K562 (cell line): ENCODE data around the gene PRKAG2. TPM values are rescaled to one million over a fixed set of nuclear protein-coding genes. Genes with fewer than 3 reads are reported as not detected.

Source experiments
- ATAC-seq: fragments of 200-7000 bp; cut with Tn5 transposase; 3 replicates; pipeline ENCODE4 v1.9.1; 2020; ENCODE audit warnings: moderate library complexity
- BruUV-seq: library from RNA; stranded (reverse); fragments of 400-500 nt; replicated peaks from 2 replicates; lab custom pipeline; 2021; lab: Mats Ljungman, UMichigan
- CTCF ChIA-PET: fragments of 300-600 bp; formaldehyde crosslinking; extraction: SDS; loops from one replicate; lab custom pipeline; 2021; ENCODE audit warnings: low intra/inter-chr PET ratio; lab: Yijun Ruan, JAX
- POLR2A ChIA-PET: fragments of 300-600, 350-650 bp; sonication (Branson Sonifier 250); formaldehyde crosslinking; extraction: SDS; loops from one replicate; lab custom pipeline; 2021; ENCODE audit warnings: antibody characterized with exemption, inconsistent platforms; lab: Yijun Ruan, JAX
- DNase-seq, 4 experiments: peaks; one replicate each; pipeline versions ENCODE4 v3.0.0 to v3.0.0-alpha.2; 2011 to 2018; ENCODE audit warnings: low spot score in 3 of 4, mixed read lengths in 3 of 4; ENCODE audit errors: extremely low read depth in 1 of 4
- FAIRE-seq: peaks from 2 replicates; lab custom pipeline; 2011; peaks lifted over from hg19 to GRCh38; lab: Jason Lieb, UNC
- H2AFZ ChIP-seq: 2 replicates; pipeline ENCODE4 v1.6.0; 2011; ENCODE audit warnings: low read depth, low read length, control low read depth, inconsistent platforms
- H3K27ac ChIP-seq: fragments of 200-600 bp; 3 replicates; pipeline ENCODE4 v1.8.0; 2011; ENCODE audit warnings: low read depth, mild to moderate bottlenecking, control low read depth, inconsistent platforms, low read length, moderate library complexity, mixed read lengths; ENCODE audit errors: extremely low read depth
- H3K27me3 ChIP-seq, 2 experiments: fragments of 300-600 bp in 1 of 2; 2 replicates in 1 of 2; 3 replicates in 1 of 2; pipeline versions ENCODE4 v1.6.0 to v1.8.0; 2011; ENCODE audit warnings: inconsistent platforms in 2 of 2, low read length in 2 of 2, mild to moderate bottlenecking in 1 of 2, mixed read lengths in 1 of 2, moderate library complexity in 1 of 2; ENCODE audit not compliant: control insufficient read depth in 2 of 2, insufficient read depth in 2 of 2
- H3K36me3 ChIP-seq: fragments of 300-600 bp; 3 replicates; pipeline ENCODE4 v1.8.0; 2011; ENCODE audit warnings: mild to moderate bottlenecking, low read length, inconsistent platforms; ENCODE audit not compliant: control insufficient read depth, insufficient read depth
- H3K4me1 ChIP-seq, 2 experiments: fragments of 200-600 bp in 1 of 2; replicated peaks in 1 of 2; 2 replicates in 1 of 2; 3 replicates in 1 of 2; pipeline versions ENCODE4 v1.5.1 to v1.8.0; 2011; ENCODE audit warnings: inconsistent platforms in 2 of 2, low read length in 2 of 2, mild to moderate bottlenecking in 1 of 2, mixed read lengths in 1 of 2, moderate library complexity in 1 of 2; ENCODE audit not compliant: control insufficient read depth in 2 of 2, insufficient read depth in 2 of 2
- H3K4me2 ChIP-seq: 2 replicates; pipeline ENCODE4 v1.6.1; 2011; ENCODE audit warnings: low read length, control low read depth, inconsistent platforms, mixed read lengths; ENCODE audit not compliant: insufficient read depth
- H3K4me3 ChIP-seq: fragments of 200-600 bp; sonication (generic), shearing (Covaris generic); 2 replicates; pipeline ENCODE4 v1.5.1; 2016; ENCODE audit warnings: control low read depth, inconsistent platforms
- H3K79me2 ChIP-seq: fragments of 200-600 bp; 3 replicates; pipeline ENCODE4 v1.8.0; 2011; ENCODE audit warnings: low read length, inconsistent platforms; ENCODE audit not compliant: control insufficient read depth, insufficient read depth
- H3K9ac ChIP-seq, 2 experiments: 2 replicates each; pipeline versions ENCODE4 v1.6.0 to v1.6.1; 2011; ENCODE audit warnings: low read depth in 2 of 2, low read length in 2 of 2, control low read depth in 1 of 2, inconsistent platforms in 1 of 2, mild to moderate bottlenecking in 1 of 2, mixed read lengths in 1 of 2; ENCODE audit not compliant: insufficient read depth in 1 of 2
- H3K9me1 ChIP-seq: one replicate; pipeline ENCODE4 v1.6.0; 2011; ENCODE audit warnings: inconsistent platforms, mild to moderate bottlenecking, low read length, moderate library complexity; ENCODE audit not compliant: control insufficient read depth, insufficient read depth
- H3K9me3 ChIP-seq: replicated peaks from 2 replicates; pipeline ENCODE4 v1.5.1; 2011; ENCODE audit warnings: low read depth, low read length, inconsistent platforms; ENCODE audit not compliant: control insufficient read depth, insufficient read depth
- H4K20me1 ChIP-seq: replicated peaks from 2 replicates; pipeline ENCODE4 v1.6.1; 2011; ENCODE audit warnings: low read length, inconsistent platforms, mixed read lengths; ENCODE audit not compliant: control insufficient read depth, insufficient read depth
- ARID3A ChIP-seq: IDR thresholded peaks from 2 replicates; pipeline ENCODE4 v1.6.1; 2012; ENCODE audit warnings: low read depth, low read length, improper control_type of control experiment, borderline replicate concordance
- COPS2 ChIP-seq: fragments of 450-650 bp; conservative IDR thresholded peaks from 2 replicates; pipeline ENCODE4 v1.6.1; 2016; ENCODE audit warnings: mild to moderate bottlenecking, moderate library complexity
- DNMT1 ChIP-seq: fragments of 450-650 bp; IDR thresholded peaks from 2 replicates; pipeline ENCODE4 v1.6.1; 2016; ENCODE audit warnings: antibody characterized with exemption, mild to moderate bottlenecking
- ELF4 ChIP-seq: fragments of 450-650 bp; formaldehyde crosslinking; IDR thresholded peaks from 2 replicates; pipeline ENCODE4 v1.4.0; 2022; ENCODE audit warnings: missing genetic modification characterization
- NCOA2 ChIP-seq, 2 experiments: fragments of 450-650 bp; IDR thresholded peaks; 2 replicates each; pipeline ENCODE4 v1.6.1; 2018; ENCODE audit warnings: mild to moderate bottlenecking in 2 of 2, moderate library complexity in 1 of 2; ENCODE audit not compliant: partially characterized antibody in 2 of 2
- PATZ1 ChIP-seq: fragments of 250-450 bp; sonication (Bioruptor Pico); IDR thresholded peaks from 2 replicates; pipeline ENCODE4 v1.5.0; 2020; ENCODE audit warnings: mild to moderate bottlenecking, borderline replicate concordance
- PHF8 ChIP-seq: fragments of 200-600 bp; sonication (generic); IDR thresholded peaks from 2 replicates; pipeline ENCODE4 v1.6.1; 2012; ENCODE audit warnings: mixed run types, mild to moderate bottlenecking, inconsistent platforms, low read length, moderate library complexity, borderline replicate concordance
- PTBP1 ChIP-seq: fragments of 200-400 bp; formaldehyde crosslinking; IDR thresholded peaks from 2 replicates; pipeline ENCODE4 v1.6.1; 2017; ENCODE audit warnings: low read depth, low read length
- SMARCC2 ChIP-seq: fragments of 450-650 bp; IDR thresholded peaks from 2 replicates; pipeline ENCODE4 v1.6.1; 2017; ENCODE audit warnings: antibody characterized with exemption, moderate library complexity, mild to moderate bottlenecking, low read depth
- TAF15 ChIP-seq: fragments of 200-400 bp; formaldehyde crosslinking; IDR thresholded peaks from 2 replicates; pipeline ENCODE4 v1.6.1; 2017; ENCODE audit warnings: mild to moderate bottlenecking, low read depth, low read length, moderate library complexity
- TCF3 ChIP-seq: sonication (generic); formaldehyde crosslinking; IDR thresholded peaks from 2 replicates; pipeline ENCODE4 v1.4.0; 2020; ENCODE audit warnings: mild to moderate bottlenecking, missing genetic modification reagents
- THRB ChIP-seq: fragments of 450-650 bp; formaldehyde crosslinking; conservative IDR thresholded peaks from 2 replicates; pipeline ENCODE4 v1.4.0; 2022; ENCODE audit warnings: mild to moderate bottlenecking, missing genetic modification characterization
- ZNF282 ChIP-seq: sonication (generic); formaldehyde crosslinking; IDR thresholded peaks from 2 replicates; pipeline ENCODE4 v1.8.1; 2023; ENCODE audit warnings: missing genetic modification reagents
- WGBS: fragments of 100-300 bp; shearing (Covaris generic); methylation state at CpG from one replicate; pipeline ENCODE4 v1.1.6; 2016; ENCODE audit warnings: low coverage, mixed read lengths; ENCODE audit not compliant: insufficient coverage; ENCODE audit errors: missing lambda C conversion rate; 5-methylcytosine and 5-hydroxymethylcytosine counted together
- in situ Hi-C: fragments of 300-500 bp; cut with MboI; formaldehyde crosslinking; loops from 4 replicates; pipeline ENCODE4 v1.15.0; 2018; ENCODE audit warnings: inconsistent platforms, mixed read lengths
- intact Hi-C: fragments of 100-400 bp; cut with micrococcal nuclease; formaldehyde crosslinking; loops from 2 replicates; pipeline ENCODE4 v1.14.2; 2022
- polyA plus RNA-seq, 8 experiments: library from polyadenylated mRNA; depleted of rRNA in 4 of 8; stranded (reverse) in 5 of 8; unstranded in 3 of 8; fragments of >200 nt; fragmentation: Nextera tagmentation in 2 of 8; fragmentation: Illumina TruSeq in 1 of 8; extraction: Ambion mirVana in 2 of 8; extraction: Trizol in 1 of 8; gene quantifications; 2 replicates each; pipeline versions ENCODE4 v1.2.1 to v1.2.3, GENCODE V29; 2011 to 2014; ENCODE audit warnings: inconsistent platforms in 1 of 8, missing spikeins in 1 of 8
- total RNA-seq, 7 experiments: library from RNA; depleted of rRNA in 6 of 7; stranded (reverse); fragments of >200 nt in 6 of 7; fragmentation: Illumina TruSeq in 2 of 7; extraction: Trizol in 2 of 7; gene quantifications; 2 replicates each; pipeline versions ENCODE4 v1.2.1 to v1.2.3, GENCODE V29; 2011 to 2021; ENCODE audit warnings: low replicate concordance in 1 of 7

PRKAG2 gene
- total and polyA plus RNA-seq, 9 of the 15 experiments (the other 6 are each of a cell fraction or from before 2014, with no cell fraction given), result 0.99 to 5.6 (median 3.3) TPM

- no peak for TF ChIP-seq NCOA2 (IDR thresholded peaks at IDR 0.05; ENCODE audit: partially characterized antibody in 2 of 2)
- no peak for TF ChIP-seq PATZ1 (CRISPR knock-in tag)
- no peak for TF ChIP-seq TCF3 (CRISPR knock-in tag)
- TF ChIP-seq COPS2, result no peak
- TF ChIP-seq SMARCC2, result no peak
- TF ChIP-seq ARID3A, result no peak
- TF ChIP-seq ELF4 (CRISPR knock-in tag), result no peak
- no peak for TF ChIP-seq DNMT1
- no peak for TF ChIP-seq PHF8
- TF ChIP-seq THRB (CRISPR knock-in tag), result no peak
- TF ChIP-seq ZNF282, result no peak
- no peak for TF ChIP-seq TAF15
- no peak for TF ChIP-seq PTBP1
- H3K79me2 ChIP-seq, result no peaks in the 10 kb centered on the region
- H3K4me1 ChIP-seq, result no peaks in the 10 kb centered on the region
- no peaks in the 10 kb centered on the region for H4K20me1 ChIP-seq
- ChIA-PET CTCF (no interaction called here), POLR2A (interaction anchor here (0.5 to 1.7 kb wide), 3 partner anchors 10 to 211 kb away, joined by 3 to 5 read pairs (median 3); no protein-coding TSS in a partner anchor)
- 0% methylated on average over 2 of the region's 2 CpGs for WGBS
- no peak overlapping the region for H3K9ac ChIP-seq
- H3K27ac ChIP-seq, result no peak overlapping the region
- no TSS peak for BruUV-seq
- no peak for ATAC-seq
- intact Hi-C loops (no loop called here), in situ Hi-C loops (no loop called here)
- FAIRE-seq, result no peak
- no peak for DNase-seq
- peaks cover 39 to 55% of the 10 kb centered on the region in 2 experiments for H3K27me3 ChIP-seq
- no peak overlapping the region for H2AFZ ChIP-seq
- no peaks in the 10 kb centered on the region for H3K9me1 ChIP-seq
- no peak overlapping the region for H3K4me3 ChIP-seq
- no peaks in the 10 kb centered on the region for H3K9me3 ChIP-seq
- H3K4me2 ChIP-seq, result no peak overlapping the region
- no peaks in the 10 kb centered on the region for H3K36me3 ChIP-seq
These were observed 108.1 kb downstream of the PRKAG2 start for GRCh38 chr7:151768805-151769187.
